SU-DHL-6 (cell line): ENCODE measurements around the gene TRIM6.

Experiments
- EZH2phosphoT487 ChIP-seq: fragments of 200-600 bp; sonication (generic), shearing (Covaris generic); conservative IDR thresholded peaks from 2 replicates; pipeline ENCODE4 v1.6.1; 2018; ENCODE audit warnings: mild to moderate bottlenecking, antibody characterized with exemption, low read length, moderate library complexity, mixed read lengths
- TF ChIP-seq, protein P1 (sequence below): fragments of 200-600 bp; sonication (generic); IDR thresholded peaks from one replicate; pipeline ENCODE4 v1.5.1; 2017; ENCODE audit warnings: antibody characterized with exemption, mild to moderate bottlenecking, low read length, moderate library complexity; ENCODE audit not compliant: insufficient read depth, poor library complexity, severe bottlenecking

DNA sequence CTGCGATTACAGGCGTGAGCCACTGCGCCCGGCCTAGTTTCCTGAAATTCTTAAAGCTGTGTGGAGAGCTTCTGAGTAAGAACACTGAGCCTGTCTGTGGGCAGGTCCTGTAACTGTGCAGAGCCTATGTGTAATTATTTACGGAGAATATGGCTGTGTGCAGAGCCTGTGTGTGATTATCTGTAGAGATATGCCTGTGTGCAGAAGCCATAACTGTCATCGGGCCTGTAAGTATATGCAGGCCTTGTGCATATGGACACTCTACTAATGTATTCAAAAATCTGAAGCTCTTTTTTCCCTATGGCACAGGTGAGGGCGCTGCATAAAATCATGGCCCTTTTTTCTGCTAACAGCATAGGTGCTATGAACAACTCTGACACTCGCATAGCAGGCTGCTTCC, 15.9 kb upstream of the TRIM6 start, which contains the start of gene OR52B6:
- TF ChIP-seq, protein P1, sequence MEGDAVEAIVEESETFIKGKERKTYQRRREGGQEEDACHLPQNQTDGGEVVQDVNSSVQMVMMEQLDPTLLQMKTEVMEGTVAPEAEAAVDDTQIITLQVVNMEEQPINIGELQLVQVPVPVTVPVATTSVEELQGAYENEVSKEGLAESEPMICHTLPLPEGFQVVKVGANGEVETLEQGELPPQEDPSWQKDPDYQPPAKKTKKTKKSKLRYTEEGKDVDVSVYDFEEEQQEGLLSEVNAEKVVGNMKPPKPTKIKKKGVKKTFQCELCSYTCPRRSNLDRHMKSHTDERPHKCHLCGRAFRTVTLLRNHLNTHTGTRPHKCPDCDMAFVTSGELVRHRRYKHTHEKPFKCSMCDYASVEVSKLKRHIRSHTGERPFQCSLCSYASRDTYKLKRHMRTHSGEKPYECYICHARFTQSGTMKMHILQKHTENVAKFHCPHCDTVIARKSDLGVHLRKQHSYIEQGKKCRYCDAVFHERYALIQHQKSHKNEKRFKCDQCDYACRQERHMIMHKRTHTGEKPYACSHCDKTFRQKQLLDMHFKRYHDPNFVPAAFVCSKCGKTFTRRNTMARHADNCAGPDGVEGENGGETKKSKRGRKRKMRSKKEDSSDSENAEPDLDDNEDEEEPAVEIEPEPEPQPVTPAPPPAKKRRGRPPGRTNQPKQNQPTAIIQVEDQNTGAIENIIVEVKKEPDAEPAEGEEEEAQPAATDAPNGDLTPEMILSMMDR = no peak
- no peak for TF ChIP-seq EZH2phosphoT487
